Mesendoderm (in vitro differentiated cells): ENCODE measurements around the gene F2RL2. TPM values are rescaled to one million over a fixed set of nuclear protein-coding genes. Genes with fewer than 3 reads are reported as not detected.

Experiments used
- DNase-seq: peaks from one replicate; pipeline ENCODE4 v3.0.0; 2013
- H2AK5ac ChIP-seq: 2 replicates; pipeline ENCODE4 v1.6.1; 2013; ENCODE audit warnings: low read length, inconsistent platforms
- H2BK120ac ChIP-seq: 2 replicates; pipeline ENCODE4 v1.6.1; 2013; ENCODE audit warnings: low read depth, mild to moderate bottlenecking, low read length, moderate library complexity, mixed read lengths
- H2BK15ac ChIP-seq: replicated peaks from 2 replicates; pipeline ENCODE4 v1.6.1; 2013; ENCODE audit warnings: low read depth, mild to moderate bottlenecking, moderate library complexity
- H2BK5ac ChIP-seq: 2 replicates; pipeline ENCODE4 v1.6.1; 2013; ENCODE audit warnings: low read length, inconsistent platforms
- H3K18ac ChIP-seq: 2 replicates; pipeline ENCODE4 v1.6.1; 2013; ENCODE audit warnings: mild to moderate bottlenecking, low read length, mixed read lengths
- H3K23ac ChIP-seq: one replicate; pipeline ENCODE4 v1.6.1; 2013; ENCODE audit warnings: low read length
- H3K27ac ChIP-seq: 2 replicates; pipeline ENCODE4 v1.5.1; 2013; ENCODE audit warnings: low read depth, mild to moderate bottlenecking, inconsistent platforms, low read length, moderate library complexity
- H3K27me3 ChIP-seq: 2 replicates; pipeline ENCODE4 v1.6.1; 2013; ENCODE audit warnings: low read length, control low read depth, mild to moderate bottlenecking, inconsistent platforms; ENCODE audit not compliant: insufficient read depth, poor library complexity
- H3K36me3 ChIP-seq: 2 replicates; pipeline ENCODE4 v1.6.1; 2013; ENCODE audit warnings: low read length, inconsistent platforms; ENCODE audit not compliant: control insufficient read depth, insufficient read depth
- H3K4ac ChIP-seq: one replicate; pipeline ENCODE4 v1.6.1; 2013; ENCODE audit warnings: low read depth, mild to moderate bottlenecking, low read length, moderate library complexity
- H3K4me1 ChIP-seq: 2 replicates; pipeline ENCODE4 v1.6.1; 2013; ENCODE audit warnings: low read depth, low read length, inconsistent platforms; ENCODE audit not compliant: control insufficient read depth
- H3K4me2 ChIP-seq: 2 replicates; pipeline ENCODE4 v1.6.1; 2013; ENCODE audit warnings: low read length
- H3K4me3 ChIP-seq: 2 replicates; pipeline ENCODE4 v1.5.1; 2013; ENCODE audit warnings: mild to moderate bottlenecking, low read length
- H3K56ac ChIP-seq: one replicate; pipeline ENCODE4 v1.6.1; 2013; ENCODE audit warnings: low read length
- H3K79me1 ChIP-seq: 2 replicates; pipeline ENCODE4 v1.6.1; 2013; ENCODE audit warnings: low read length, inconsistent platforms
- H3K79me2 ChIP-seq: 2 replicates; pipeline ENCODE4 v1.6.1; 2013; ENCODE audit warnings: mild to moderate bottlenecking, low read length; ENCODE audit not compliant: control insufficient read depth, insufficient read depth
- H3K9ac ChIP-seq: 2 replicates; pipeline ENCODE4 v1.6.1; 2013; ENCODE audit warnings: low read length, inconsistent platforms
- H4K5ac ChIP-seq: one replicate; pipeline ENCODE4 v1.6.1; 2013; ENCODE audit warnings: low read length
- H4K8ac ChIP-seq: one replicate; pipeline ENCODE4 v1.6.1; 2013; ENCODE audit warnings: low read depth, mild to moderate bottlenecking, control low read depth, low read length, moderate library complexity
- whole genome bisulfite sequencing: extraction: QIAGEN DNeasy Blood & Tissue Kit; methylation state at CpG from one replicate; pipeline ENCODE4 v1.1.7; 2013; ENCODE audit warnings: low lambda C conversion rate, missing lambda C conversion rate; ENCODE audit not compliant: insufficient coverage; ENCODE audit errors: extremely low coverage; 5-methylcytosine and 5-hydroxymethylcytosine counted together
- polyA plus RNA-seq, 2 experiments: library from polyadenylated mRNA; stranded (reverse); fragments of 200-250 nt; gene quantifications; one replicate each; pipeline ENCODE4 v1.2.3, GENCODE V29; 2013

Gene F2RL2
- 1.1 TPM for polyA plus RNA-seq (2013, experiment 1 of 2)
- polyA plus RNA-seq (2013, experiment 2 of 2), result 1.1 TPM

DNA sequence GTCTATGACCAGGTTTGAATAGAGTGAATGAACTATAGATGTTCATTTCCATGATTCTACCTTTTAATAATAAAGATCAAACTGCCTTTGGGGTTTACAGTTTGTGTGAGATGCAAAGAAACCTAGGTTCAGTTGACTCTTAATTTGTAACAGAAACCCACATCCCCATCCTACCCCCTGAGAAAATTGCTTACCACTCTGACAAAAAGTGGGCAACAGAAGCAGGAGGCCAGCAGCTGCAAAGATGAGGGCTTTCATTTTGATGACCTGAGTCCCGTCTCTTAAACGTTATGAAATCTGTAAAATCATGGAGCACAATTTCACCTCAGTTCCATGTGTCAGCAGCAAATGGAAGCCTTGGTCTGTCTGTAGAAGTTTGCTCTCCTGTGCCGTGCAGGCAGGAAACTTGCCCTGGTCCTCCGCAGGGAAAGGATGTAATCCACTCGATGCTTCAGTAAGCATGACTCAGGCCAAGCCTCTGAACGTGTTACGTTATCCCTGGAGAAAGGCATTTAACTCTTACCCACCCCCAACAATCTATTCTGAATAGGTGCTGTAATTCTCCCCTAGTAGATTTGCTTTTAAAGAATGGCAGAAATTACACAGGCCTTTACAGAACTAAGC is at the start of gene F2RL2:
Gene F2RL2 (minus strand): TSS at position 431 of the 624 bp plus-strand sequence. CDS start 173 bp downstream, at position 258.
- Histone ChIP-seq H3K4ac (peak within 1 kb of the TSS; percentile 16), H3K27ac (no peak within 1 kb of the TSS), H2AK5ac (no peak within 1 kb of the TSS), H2BK15ac (peak within 1 kb of the TSS; percentile 41), H3K27me3 (no peaks in the 10 kb centered on the region), H2BK120ac (no peak within 1 kb of the TSS), H4K8ac (no peak within 1 kb of the TSS), H3K36me3 (no peaks in the 10 kb centered on the region), H3K9ac (no peak within 1 kb of the TSS), H3K23ac (peak within 1 kb of the TSS; percentile 48), H3K79me2 (no peaks in the 10 kb centered on the region), H3K79me1 (no peaks in the 10 kb centered on the region), H4K5ac (no peak within 1 kb of the TSS), H3K56ac (peak within 1 kb of the TSS; percentile 61), H3K4me1 (peaks cover 3% of the 10 kb centered on the region), H3K4me3 (no peak within 1 kb of the TSS), H3K18ac (peak within 1 kb of the TSS; percentile 60), H3K4me2 (no peak within 1 kb of the TSS), H2BK5ac (no peak within 1 kb of the TSS)
- DNase-seq, result peak; percentile 92
- no CpG with 5 or more reads among the region's 7 CpGs for WGBS

GRCh38 chr5:76672242-76672641 is 49.0 kb upstream of the F2RL2 start:
- no peak overlapping the region for H2BK5ac ChIP-seq
- no peak overlapping the region for H4K5ac ChIP-seq
- WGBS, result 100% methylated on average over 1 of the region's 2 CpGs
- H3K4me3 ChIP-seq, result no peak overlapping the region
- H3K18ac ChIP-seq, result no peak overlapping the region
- H3K4me1 ChIP-seq, result no peaks in the 10 kb centered on the region
- no peak overlapping the region for H3K23ac ChIP-seq
- no peak overlapping the region for H3K4ac ChIP-seq
- H3K27ac ChIP-seq, result no peak overlapping the region
- no peak overlapping the region for H4K8ac ChIP-seq
- no peak overlapping the region for H2BK120ac ChIP-seq
- no peak overlapping the region for H2AK5ac ChIP-seq
- H2BK15ac ChIP-seq, result no peak overlapping the region
- H3K27me3 ChIP-seq, result no peaks in the 10 kb centered on the region
- H3K79me1 ChIP-seq, result no peaks in the 10 kb centered on the region
- no peak overlapping the region for H3K4me2 ChIP-seq
- DNase-seq, result no peak
- H3K9ac ChIP-seq, result no peak overlapping the region
- H3K56ac ChIP-seq, result no peak overlapping the region
- H3K36me3 ChIP-seq, result no peaks in the 10 kb centered on the region
- no peaks in the 10 kb centered on the region for H3K79me2 ChIP-seq

DNA sequence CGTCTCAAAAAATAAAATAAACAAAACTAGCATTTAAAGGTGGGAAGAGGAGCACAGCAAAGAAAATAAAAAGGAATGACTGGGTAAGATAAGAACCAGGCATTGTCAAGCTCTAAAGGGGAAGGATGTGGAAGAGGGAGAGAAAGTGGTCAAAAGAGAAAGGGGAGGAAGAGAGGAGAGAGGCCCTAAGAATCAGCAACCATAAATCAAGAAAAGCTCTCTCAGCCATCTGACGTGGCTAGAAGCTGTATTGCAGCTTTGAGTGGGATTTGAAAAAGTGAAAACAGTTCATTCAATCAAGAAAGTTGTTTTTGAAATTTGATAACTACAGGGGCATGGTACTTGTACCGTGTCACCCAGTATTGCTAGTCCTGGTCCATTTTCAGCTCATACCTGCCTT is 47.3 kb upstream of the F2RL2 start:
- H3K79me2 ChIP-seq, result no peaks in the 10 kb centered on the region
- no peak overlapping the region for H3K9ac ChIP-seq
- H4K8ac ChIP-seq, result no peak overlapping the region
- no peak for DNase-seq
- no peak overlapping the region for H3K4me3 ChIP-seq
- no peaks in the 10 kb centered on the region for H3K79me1 ChIP-seq
- no peak overlapping the region for H4K5ac ChIP-seq
- H2BK120ac ChIP-seq, result no peak overlapping the region
- WGBS, result no CpG with 5 or more reads among the region's 3 CpGs
- H3K4me1 ChIP-seq, result no peaks in the 10 kb centered on the region
- no peak overlapping the region for H3K27ac ChIP-seq
- no peaks in the 10 kb centered on the region for H3K36me3 ChIP-seq
- no peak overlapping the region for H3K4me2 ChIP-seq
- no peak overlapping the region for H2BK5ac ChIP-seq
- no peak overlapping the region for H3K56ac ChIP-seq
- H3K18ac ChIP-seq, result no peak overlapping the region
- no peak overlapping the region for H2BK15ac ChIP-seq
- no peaks in the 10 kb centered on the region for H3K27me3 ChIP-seq
- H3K23ac ChIP-seq, result no peak overlapping the region
- H2AK5ac ChIP-seq, result no peak overlapping the region
- no peak overlapping the region for H3K4ac ChIP-seq

DNA sequence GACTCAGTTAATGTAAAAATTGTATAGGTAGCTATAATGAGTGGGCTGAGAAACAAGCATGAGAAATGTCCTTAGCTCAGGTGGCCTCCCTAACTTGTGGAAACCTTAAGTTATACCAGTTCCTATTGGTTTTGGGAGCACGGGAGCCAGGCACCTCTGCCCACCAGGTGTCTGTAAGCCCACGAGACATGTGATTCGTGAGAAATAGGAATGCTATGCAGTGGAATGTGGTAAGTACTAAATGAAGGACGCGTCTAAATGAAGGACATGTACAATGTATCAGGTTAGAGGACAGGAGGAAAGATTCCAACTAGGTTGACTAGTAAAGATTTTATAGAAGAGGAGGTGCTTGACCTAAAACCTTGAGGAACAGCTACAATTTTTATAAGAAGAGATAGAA is 46.0 kb upstream of the F2RL2 start:
- Histone ChIP-seq H3K36me3 (no peaks in the 10 kb centered on the region), H2BK15ac (no peak overlapping the region)
- no peak for DNase-seq

DNA sequence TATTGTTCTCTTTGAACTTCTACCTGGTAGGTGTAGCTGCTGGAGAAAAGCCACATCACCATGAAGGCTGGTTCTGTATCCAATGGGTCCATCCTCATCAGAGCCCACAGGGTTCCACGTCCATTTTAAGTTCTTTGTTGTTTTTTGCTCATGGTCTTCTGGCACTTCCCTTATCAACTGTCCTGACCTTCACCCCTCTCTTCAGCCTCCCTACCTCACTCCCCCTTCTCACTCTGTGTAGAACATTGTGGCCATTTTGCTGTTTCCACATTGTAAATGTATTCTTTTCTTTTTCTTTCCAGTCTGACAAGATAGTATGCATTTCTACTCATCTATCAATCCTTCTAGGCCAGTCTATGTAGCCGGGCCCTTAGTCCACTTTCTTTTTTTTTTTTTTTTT is 44.3 kb upstream of the F2RL2 start:
- Histone ChIP-seq H3K4me1 (peaks cover 4% of the 10 kb centered on the region), H3K79me2 (no peaks in the 10 kb centered on the region), H2BK120ac (no peak overlapping the region), H3K4me2 (no peak overlapping the region), H2BK15ac (no peak overlapping the region), H3K79me1 (no peaks in the 10 kb centered on the region), H2BK5ac (no peak overlapping the region), H3K18ac (no peak overlapping the region), H3K23ac (no peak overlapping the region), H2AK5ac (no peak overlapping the region), H3K9ac (no peak overlapping the region), H3K4me3 (no peak overlapping the region), H3K27me3 (no peaks in the 10 kb centered on the region), H3K4ac (no peak overlapping the region), H3K27ac (no peak overlapping the region), H3K56ac (no peak overlapping the region), H3K36me3 (no peaks in the 10 kb centered on the region), H4K8ac (no peak overlapping the region), H4K5ac (no peak overlapping the region)
- no CpG with 5 or more reads among the region's 2 CpGs for WGBS
- DNase-seq, result no peak

More for the DNA sequence above, 46.0 kb upstream of the F2RL2 start:
- no peak overlapping the region for H4K5ac ChIP-seq
- H3K9ac ChIP-seq, result no peak overlapping the region
- H4K8ac ChIP-seq, result no peak overlapping the region
- H3K23ac ChIP-seq, result no peak overlapping the region
- no peaks in the 10 kb centered on the region for H3K4me1 ChIP-seq
- no peak overlapping the region for H3K18ac ChIP-seq
- no peaks in the 10 kb centered on the region for H3K27me3 ChIP-seq
- H2BK5ac ChIP-seq, result no peak overlapping the region
- H3K79me1 ChIP-seq, result no peaks in the 10 kb centered on the region
- H3K4me2 ChIP-seq, result no peak overlapping the region
- WGBS, result no CpG with 5 or more reads among the region's 5 CpGs
- H2AK5ac ChIP-seq, result no peak overlapping the region
- H3K79me2 ChIP-seq, result no peaks in the 10 kb centered on the region
- H3K4me3 ChIP-seq, result no peak overlapping the region
- H3K27ac ChIP-seq, result no peak overlapping the region
- H3K56ac ChIP-seq, result no peak overlapping the region
- H3K4ac ChIP-seq, result no peak overlapping the region
- no peak overlapping the region for H2BK120ac ChIP-seq

- H3K4me1 ChIP-seq, result peaks cover 10% of the 10 kb centered on the region
- no peak overlapping the region for H3K4me3 ChIP-seq
- no peak overlapping the region for H2BK15ac ChIP-seq
- no peaks in the 10 kb centered on the region for H3K79me2 ChIP-seq
- H3K36me3 ChIP-seq, result no peaks in the 10 kb centered on the region
- no peak overlapping the region for H4K5ac ChIP-seq
- no peaks in the 10 kb centered on the region for H3K79me1 ChIP-seq
- no peak overlapping the region for H3K18ac ChIP-seq
- H4K8ac ChIP-seq, result no peak overlapping the region
- H3K56ac ChIP-seq, result no peak overlapping the region
- no peak overlapping the region for H3K4ac ChIP-seq
- H3K27ac ChIP-seq, result no peak overlapping the region
- H2BK5ac ChIP-seq, result no peak overlapping the region
- H3K4me2 ChIP-seq, result no peak overlapping the region
- H2AK5ac ChIP-seq, result no peak overlapping the region
- H3K23ac ChIP-seq, result no peak overlapping the region
- no peaks in the 10 kb centered on the region for H3K27me3 ChIP-seq
- no peak for DNase-seq
- H3K9ac ChIP-seq, result no peak overlapping the region
- WGBS, result no CpG with 5 or more reads among the region's 6 CpGs
- H2BK120ac ChIP-seq, result no peak overlapping the region
Measured at GRCh38 chr5:76664079-76664478, 40.9 kb upstream of the F2RL2 start.
